Activated T-helper 1 cell treated with anti-CD3 and anti-CD28 coated beads, Interleukin-12 subunit alpha, Interleukin-12 subunit beta, Interleukin-2, Interleukin-4 antibody, amounts not matched to agents 30 ng/mL and 10 ng/mL and 1 ng/mL, durations not matched to agents 14 hours and 24 hours and 36 hours (primary cell): ENCODE measurements around the gene MYH9. TPM values are rescaled to one million over a fixed set of nuclear protein-coding genes. Genes with fewer than 3 reads are reported as not detected.
"Not testable (repeated sequence)": the region's sequence is repeated elsewhere in the genome, so short reads cannot be mapped to it uniquely, and the experiment has no call there.

Source experiments
- DNase-seq: peaks from one replicate; pipeline ENCODE4 v3.0.0; 2021; ENCODE audit warnings: low spot score
- H3K27ac Mint-ChIP-seq: one replicate; pipeline ENCODE4 v1.8.0; 2021; ENCODE audit warnings: mild to moderate bottlenecking, mixed read lengths
- H3K27me3 Mint-ChIP-seq: one replicate; pipeline ENCODE4 v1.8.0; 2022; ENCODE audit warnings: mild to moderate bottlenecking, moderate library complexity, mixed read lengths; ENCODE audit not compliant: insufficient read depth
- H3K36me3 Mint-ChIP-seq: one replicate; pipeline ENCODE4 v1.8.0; 2021; ENCODE audit warnings: low read depth, mixed read lengths
- H3K4me1 Mint-ChIP-seq: one replicate; pipeline ENCODE4 v1.8.0; 2021; ENCODE audit warnings: low read depth, mixed read lengths
- H3K4me3 Mint-ChIP-seq: one replicate; pipeline ENCODE4 v1.8.0; 2021; ENCODE audit warnings: mild to moderate bottlenecking, moderate library complexity, mixed read lengths
- H3K9me3 Mint-ChIP-seq: one replicate; pipeline ENCODE4 v1.8.0; 2021; ENCODE audit warnings: mixed read lengths
- intact Hi-C: fragments of 100-400 bp; cut with micrococcal nuclease; formaldehyde crosslinking; loops from one replicate; pipeline ENCODE4 v1.15.1; 2024
- total RNA-seq: library from RNA; stranded (reverse); gene quantifications from 2 replicates; pipeline ENCODE4 v1.2.3, GENCODE V29; 2022

The MYH9 gene
- 618 and 639 TPM in 2 replicates for total RNA-seq

GRCh38 chr22:36387959-36388726 is at the start of gene MYH9:
Gene MYH9 (minus strand): TSS chr22:36387967. CDS start chr22:36349236, 38,731 bp downstream.
- Mint-ChIP-seq H3K36me3 (peaks cover 25% of the 10 kb centered on the region), H3K4me1 (peaks cover 42% of the 10 kb centered on the region), H3K27ac (peak within 1 kb of the TSS; percentile 99), H3K4me3 (peak within 1 kb of the TSS; percentile 100), H3K9me3 (no peaks in the 10 kb centered on the region), H3K27me3 (no peaks in the 10 kb centered on the region)
- peak; percentile 100 for DNase-seq
- intact Hi-C loops, result loop anchor here (1.0 to 5.0 kb wide), 9 partner anchors 19 to 151 kb away; partner anchors contain the start of genes APOL2, EIF3D and TXN2

- Mint-ChIP-seq H3K4me3 (peak overlapping the region; percentile 64), H3K27me3 (no peaks in the 10 kb centered on the region), H3K4me1 (peaks cover 37% of the 10 kb centered on the region), H3K9me3 (no peaks in the 10 kb centered on the region), H3K27ac (peak overlapping the region; percentile 57), H3K36me3 (no peaks in the 10 kb centered on the region)
- DNase-seq, result peak; percentile 50
- intact Hi-C loops, result loop anchor here (5.0 kb wide), 1 partner anchor 48 kb away; the partner anchor contains the start of gene MYH9
Observed at GRCh38 chr22:36435516-36436415, 48.0 kb upstream of the MYH9 start.

GRCh38 chr22:36433318-36434231 is 45.8 kb upstream of the MYH9 start:
- intact Hi-C loops, result no loop called here

GRCh38 chr22:36432592-36433317 is 45.0 kb upstream of the MYH9 start:
- intact Hi-C loops, result no loop called here
- no peak overlapping the region for H3K4me3 Mint-ChIP-seq
- no peaks in the 10 kb centered on the region for H3K9me3 Mint-ChIP-seq
- H3K4me1 Mint-ChIP-seq, result peaks cover 22% of the 10 kb centered on the region
- H3K36me3 Mint-ChIP-seq, result no peaks in the 10 kb centered on the region
- no peak overlapping the region for H3K27ac Mint-ChIP-seq
- no peaks in the 10 kb centered on the region for H3K27me3 Mint-ChIP-seq
- DNase-seq, result no peak

More at GRCh38 chr22:36433318-36434231, 45.8 kb upstream of the MYH9 start:
- Mint-ChIP-seq H3K9me3 (no peaks in the 10 kb centered on the region), H3K4me3 (no peak overlapping the region), H3K27ac (no peak overlapping the region), H3K27me3 (no peaks in the 10 kb centered on the region), H3K36me3 (no peaks in the 10 kb centered on the region), H3K4me1 (peaks cover 22% of the 10 kb centered on the region)
- no peak for DNase-seq

- Mint-ChIP-seq H3K36me3 (no peaks in the 10 kb centered on the region), H3K4me3 (no peak overlapping the region), H3K27ac (no peak overlapping the region), H3K9me3 (no peaks in the 10 kb centered on the region), H3K4me1 (peaks cover 22% of the 10 kb centered on the region), H3K27me3 (no peaks in the 10 kb centered on the region)
- intact Hi-C loops, result no loop called here
- no peak for DNase-seq
Observed at GRCh38 chr22:36431977-36432376, 44.2 kb upstream of the MYH9 start.

GRCh38 chr22:36430863-36431262 is 43.1 kb upstream of the MYH9 start:
- no peak for DNase-seq
- H3K36me3 Mint-ChIP-seq, result no peaks in the 10 kb centered on the region
- H3K27me3 Mint-ChIP-seq, result no peaks in the 10 kb centered on the region
- no peak overlapping the region for H3K4me3 Mint-ChIP-seq
- intact Hi-C loops, result no loop called here
- H3K9me3 Mint-ChIP-seq, result no peaks in the 10 kb centered on the region
- no peak overlapping the region for H3K27ac Mint-ChIP-seq
- peaks cover 16% of the 10 kb centered on the region for H3K4me1 Mint-ChIP-seq

GRCh38 chr22:36427952-36428351 is 40.2 kb upstream of the MYH9 start:
- H3K27ac Mint-ChIP-seq, H3K4me3 Mint-ChIP-seq, H3K9me3 Mint-ChIP-seq, intact Hi-C loops, H3K36me3 Mint-ChIP-seq, H3K27me3 Mint-ChIP-seq, DNase-seq: not testable (repeated sequence)
- peaks cover 18% of the 10 kb centered on the region for H3K4me1 Mint-ChIP-seq

GRCh38 chr22:36425977-36426523 is 38.3 kb upstream of the MYH9 start:
- Mint-ChIP-seq H3K27ac (peak overlapping the region; percentile 72), H3K4me3 (no peak overlapping the region), H3K27me3 (no peaks in the 10 kb centered on the region), H3K4me1 (peaks cover 18% of the 10 kb centered on the region), H3K36me3 (no peaks in the 10 kb centered on the region), H3K9me3 (no peaks in the 10 kb centered on the region)
- no peak for DNase-seq
- intact Hi-C loops, result no loop called here

- Mint-ChIP-seq H3K9me3 (no peaks in the 10 kb centered on the region), H3K4me3 (no peak overlapping the region), H3K4me1 (peaks cover 18% of the 10 kb centered on the region), H3K27ac (peak overlapping the region; percentile 66), H3K27me3 (no peaks in the 10 kb centered on the region), H3K36me3 (no peaks in the 10 kb centered on the region)
- no peak for DNase-seq
- intact Hi-C loops, result no loop called here
Observed at GRCh38 chr22:36424901-36425579, 37.3 kb upstream of the MYH9 start.

GRCh38 chr22:36424466-36424865 is 36.7 kb upstream of the MYH9 start:
- DNase-seq, H3K9me3 Mint-ChIP-seq, intact Hi-C loops, H3K36me3 Mint-ChIP-seq, H3K27ac Mint-ChIP-seq, H3K4me3 Mint-ChIP-seq, H3K27me3 Mint-ChIP-seq: not testable (repeated sequence)
- H3K4me1 Mint-ChIP-seq, result peaks cover 20% of the 10 kb centered on the region
